ENCODE data around the gene NXPH4.

The NXPH4 gene

DNA sequence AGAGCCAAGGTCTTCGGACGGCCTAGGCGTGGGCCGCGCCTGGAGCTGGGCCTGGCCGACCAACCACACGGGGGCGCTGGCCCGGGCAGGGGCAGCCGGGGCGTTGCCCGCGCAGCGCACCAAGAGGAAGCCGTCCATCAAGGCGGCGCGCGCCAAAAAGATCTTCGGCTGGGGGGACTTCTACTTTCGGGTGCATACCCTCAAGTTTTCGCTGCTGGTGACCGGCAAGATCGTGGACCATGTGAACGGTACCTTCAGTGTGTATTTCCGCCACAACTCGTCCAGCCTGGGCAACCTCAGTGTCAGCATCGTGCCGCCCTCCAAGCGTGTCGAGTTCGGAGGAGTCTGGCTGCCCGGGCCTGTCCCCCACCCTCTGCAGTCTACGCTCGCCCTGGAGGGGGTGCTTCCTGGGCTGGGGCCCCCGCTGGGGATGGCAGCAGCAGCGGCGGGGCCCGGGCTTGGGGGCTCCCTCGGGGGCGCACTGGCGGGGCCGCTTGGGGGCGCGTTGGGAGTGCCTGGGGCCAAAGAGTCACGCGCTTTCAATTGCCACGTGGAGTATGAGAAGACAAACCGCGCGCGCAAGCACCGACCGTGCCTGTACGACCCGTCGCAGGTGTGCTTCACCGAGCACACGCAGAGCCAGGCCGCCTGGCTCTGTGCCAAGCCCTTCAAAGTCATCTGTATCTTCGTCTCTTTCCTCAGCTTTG, 8.5 kb downstream of the NXPH4 start:
- Histone ChIP-seq H3K9me3 (ENCODE audit: severe bottlenecking) (no peaks in the 10 kb centered on the region), H3K36me3 (peaks cover 3% of the 10 kb centered on the region; the same call in 1 of the 2 replicates), H3K27ac (no peak overlapping the region), H3K27me3 (ENCODE audit: insufficient read depth, low read depth, severe bottlenecking) (no peaks in the 10 kb centered on the region), H3K4me3 (ENCODE audit: low read depth, low read length) (no peak overlapping the region)
- no peak for DNase-seq
- TF ChIP-seq CTCF (IDR thresholded peaks at IDR 0.05; ENCODE audit: low read depth, low read length), result 0 out of 2 replicates have a peak, but pooled peaks have one; percentile 14

GRCh38 chr12:57225680-57226210, 9.2 kb downstream of the NXPH4 start:
- H3K9me3 ChIP-seq (ENCODE audit: severe bottlenecking), result no peaks in the 10 kb centered on the region
- no peaks in the 10 kb centered on the region for H3K27me3 ChIP-seq (ENCODE audit: insufficient read depth, low read depth, severe bottlenecking)
- H3K4me3 ChIP-seq (ENCODE audit: low read depth, low read length), result no peak overlapping the region
- no peak for DNase-seq
- TF ChIP-seq CTCF (IDR thresholded peaks at IDR 0.05; ENCODE audit: low read depth, low read length), result no peak
- H3K36me3 ChIP-seq, result peaks cover 6% of the 10 kb centered on the region; the same call in 1 of the 2 replicates
- no peak overlapping the region for H3K27ac ChIP-seq

GRCh38 chr12:57226588-57227314, 10.2 kb downstream of the NXPH4 start:
- Histone ChIP-seq H3K4me3 (ENCODE audit: low read depth, low read length) (peak overlapping the region; percentile 55), H3K27me3 (ENCODE audit: insufficient read depth, low read depth, severe bottlenecking) (no peaks in the 10 kb centered on the region), H3K36me3 (peaks cover 15% of the 10 kb centered on the region), H3K9me3 (ENCODE audit: severe bottlenecking) (no peaks in the 10 kb centered on the region), H3K27ac (peak overlapping the region; percentile 68)
- no peak for DNase-seq
- no peak for TF ChIP-seq CTCF (IDR thresholded peaks at IDR 0.05; ENCODE audit: low read depth, low read length)

DNA sequence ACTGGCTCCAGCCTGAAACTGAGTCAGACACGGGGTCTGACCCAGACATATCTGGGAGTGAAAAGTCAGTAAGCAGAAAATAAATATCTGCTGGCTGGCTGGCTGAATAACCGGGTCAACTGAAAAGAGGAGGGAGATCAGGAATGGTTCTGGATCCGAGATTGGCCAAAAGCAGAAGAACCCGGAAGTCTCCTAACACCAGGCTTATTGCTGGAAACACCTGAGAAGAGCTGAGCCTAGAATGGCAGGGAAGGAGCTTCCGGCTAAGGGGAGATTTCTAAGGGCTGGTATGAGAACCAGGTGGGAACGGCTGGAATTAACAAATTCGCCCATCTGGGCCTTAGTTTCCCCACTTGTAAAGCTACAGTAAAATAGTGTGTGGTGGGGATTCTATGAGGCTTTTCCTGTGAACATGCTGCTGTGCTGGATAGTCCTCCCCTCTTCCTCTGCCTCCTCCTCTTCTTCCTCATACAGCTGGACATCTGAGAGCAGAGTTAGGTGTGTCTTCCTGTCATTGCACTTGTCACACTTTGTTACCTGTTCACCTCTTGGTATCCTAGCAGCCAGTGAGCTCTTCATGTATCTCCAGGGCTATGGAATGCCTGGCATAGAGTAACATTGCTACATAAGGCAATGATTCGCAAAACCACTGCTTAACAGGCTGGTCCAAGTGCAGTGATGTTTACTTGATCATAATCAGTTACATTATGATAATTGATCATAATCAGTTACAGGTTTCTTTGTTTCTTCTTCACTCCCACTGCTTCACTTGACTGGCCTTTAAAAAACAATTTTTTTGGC, 10.9 kb downstream of the NXPH4 start:
- peak overlapping the region; percentile 55 for H3K4me3 ChIP-seq (ENCODE audit: low read depth, low read length)
- H3K27me3 ChIP-seq (ENCODE audit: insufficient read depth, low read depth, severe bottlenecking), result no peaks in the 10 kb centered on the region
- H3K9me3 ChIP-seq (ENCODE audit: severe bottlenecking), result no peaks in the 10 kb centered on the region
- DNase-seq, result no peak
- H3K36me3 ChIP-seq, result peaks cover 23% of the 10 kb centered on the region
- no peak for TF ChIP-seq CTCF (IDR thresholded peaks at IDR 0.05; ENCODE audit: low read depth, low read length)
- H3K27ac ChIP-seq, result peak overlapping the region; percentile 68

DNA sequence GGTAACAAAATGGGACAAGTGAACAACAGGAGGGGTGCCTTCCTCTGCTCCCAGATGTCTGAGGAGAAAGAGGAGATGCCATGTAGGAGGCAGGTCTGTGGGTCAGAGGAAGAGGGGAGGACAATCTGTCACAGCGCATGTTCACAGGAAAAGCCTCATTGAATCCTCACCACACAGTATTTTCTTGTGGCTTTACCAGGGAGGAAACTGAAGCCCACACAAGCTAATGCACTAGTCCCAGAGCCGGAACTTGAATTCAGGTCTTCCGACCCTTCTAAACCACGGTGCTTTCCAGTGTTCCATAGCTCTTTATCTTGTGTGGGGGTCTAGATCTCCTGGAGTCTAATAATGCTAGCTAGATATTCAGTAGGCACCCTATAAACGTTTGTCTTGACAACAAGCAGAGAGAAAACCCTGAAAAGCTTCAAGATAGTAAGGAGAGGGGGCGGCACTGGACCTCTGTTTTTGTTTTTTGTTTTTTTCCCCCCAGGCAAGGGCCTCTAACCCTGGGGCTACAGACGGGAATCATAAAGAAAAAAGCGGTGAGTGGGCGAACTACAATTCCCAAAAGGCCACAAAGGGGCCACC, 12.5 kb downstream of the NXPH4 start:
- peak overlapping the region; percentile 87 for H3K4me3 ChIP-seq (ENCODE audit: low read depth, low read length)
- H3K27me3 ChIP-seq (ENCODE audit: insufficient read depth, low read depth, severe bottlenecking), result no peaks in the 10 kb centered on the region
- H3K9me3 ChIP-seq (ENCODE audit: severe bottlenecking), result no peaks in the 10 kb centered on the region
- peak overlapping the region; percentile 85 for H3K27ac ChIP-seq
- no peak for TF ChIP-seq CTCF (IDR thresholded peaks at IDR 0.05; ENCODE audit: low read depth, low read length)
- H3K36me3 ChIP-seq, result peaks cover 39% of the 10 kb centered on the region
- DNase-seq, result no peak

Data from WERI-Rb-1 (cell line).